HG02571 (cell line): Measurements from ENCODE around the gene UIMC1.
"Not testable (repeated sequence)": the region's sequence is repeated elsewhere in the genome, so short reads cannot be mapped to it uniquely, and the experiment has no call there.

Experiments
- ATAC-seq: cut with Tn5 transposase; IDR thresholded peaks from one replicate; pipeline ENCODE4 v1.9.1; 2021; ENCODE audit warnings: mild to moderate bottlenecking, moderate library complexity; ENCODE audit not compliant: unreplicated experiment

Gene UIMC1

GRCh38 chr5:176873541-176874172 is 132.9 kb downstream of the UIMC1 start:
- ATAC-seq, result no peak

DNA sequence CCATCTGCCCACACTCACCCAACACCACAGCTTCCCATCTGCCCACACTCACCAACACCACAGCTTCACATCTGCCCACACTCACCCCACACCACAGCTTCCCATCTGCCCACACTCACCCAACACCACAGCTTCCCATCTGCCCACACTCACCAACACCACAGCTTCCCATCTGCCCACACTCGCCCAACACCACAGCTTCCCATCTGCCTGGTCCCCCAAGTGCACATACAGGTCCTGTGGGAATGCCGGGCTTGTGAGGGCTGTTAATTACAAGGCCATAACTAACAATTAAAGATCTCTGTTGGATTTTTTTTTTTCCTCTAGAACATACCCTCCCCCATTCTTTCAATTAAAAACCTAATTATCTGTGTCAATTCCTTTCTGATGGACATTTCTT is 133.6 kb downstream of the UIMC1 start:
- ATAC-seq, result not testable (repeated sequence)

DNA sequence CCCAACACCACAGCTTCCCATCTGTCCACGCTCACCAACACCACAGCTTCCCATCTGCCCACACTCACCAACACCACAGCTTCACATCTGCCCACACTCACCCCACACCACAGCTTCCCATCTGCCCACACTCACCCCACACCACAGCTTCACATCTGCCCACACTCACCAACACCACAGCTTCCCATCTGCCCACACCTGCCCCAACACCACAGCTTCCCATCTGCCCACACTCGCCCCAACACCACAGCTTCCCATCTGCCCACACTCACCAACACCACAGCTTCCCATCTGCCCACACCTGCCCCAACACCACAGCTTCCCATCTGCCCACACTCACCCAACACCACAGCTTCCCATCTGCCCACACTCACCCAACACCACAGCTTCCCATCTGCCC is 134.0 kb downstream of the UIMC1 start:
- not testable (repeated sequence) for ATAC-seq

DNA sequence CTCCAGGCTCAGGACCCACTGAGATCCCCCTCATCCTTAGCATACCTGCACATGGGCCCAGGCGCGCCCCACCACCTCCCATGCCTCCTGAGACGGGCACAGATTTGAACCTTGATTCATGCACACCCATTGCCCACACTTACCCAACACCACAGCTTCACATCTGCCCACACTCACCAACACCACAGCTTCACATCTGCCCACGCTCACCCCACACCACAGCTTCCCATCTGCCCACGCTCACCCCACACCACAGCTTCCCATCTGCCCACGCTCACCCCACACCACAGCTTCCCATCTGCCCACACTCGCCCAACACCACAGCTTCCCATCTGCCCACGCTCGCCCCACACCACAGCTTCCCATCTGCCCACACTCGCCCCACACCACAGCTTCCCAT is 135.9 kb downstream of the UIMC1 start:
- not testable (repeated sequence) for ATAC-seq

GRCh38 chr5:176870110-176870591 is 136.4 kb downstream of the UIMC1 start:
- ATAC-seq, result no peak

- ATAC-seq, result no peak
Observed at GRCh38 chr5:176869501-176870109, 137.0 kb downstream of the UIMC1 start.

DNA sequence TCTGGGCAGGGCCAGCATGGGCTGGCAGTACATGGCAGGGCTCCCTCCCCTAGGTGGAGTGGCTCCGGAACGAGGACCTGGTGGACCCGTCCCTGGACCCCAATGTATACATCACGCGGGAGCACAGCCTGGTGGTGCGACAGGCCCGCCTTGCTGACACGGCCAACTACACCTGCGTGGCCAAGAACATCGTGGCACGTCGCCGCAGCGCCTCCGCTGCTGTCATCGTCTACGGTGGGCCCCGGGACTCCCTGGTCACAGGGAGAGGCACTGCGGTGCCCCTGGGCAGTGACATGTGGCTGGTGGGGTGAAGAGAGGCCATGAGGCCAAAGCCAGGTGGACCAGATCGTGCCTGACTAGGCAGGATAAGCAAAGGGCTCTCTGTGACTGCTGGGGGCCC is 137.8 kb downstream of the UIMC1 start:
- ATAC-seq, result no peak

- ATAC-seq, result no peak
Observed at GRCh38 chr5:176868126-176868525, 138.5 kb downstream of the UIMC1 start.

- no peak for ATAC-seq
Observed at GRCh38 chr5:176866707-176867310, 139.8 kb downstream of the UIMC1 start.

DNA sequence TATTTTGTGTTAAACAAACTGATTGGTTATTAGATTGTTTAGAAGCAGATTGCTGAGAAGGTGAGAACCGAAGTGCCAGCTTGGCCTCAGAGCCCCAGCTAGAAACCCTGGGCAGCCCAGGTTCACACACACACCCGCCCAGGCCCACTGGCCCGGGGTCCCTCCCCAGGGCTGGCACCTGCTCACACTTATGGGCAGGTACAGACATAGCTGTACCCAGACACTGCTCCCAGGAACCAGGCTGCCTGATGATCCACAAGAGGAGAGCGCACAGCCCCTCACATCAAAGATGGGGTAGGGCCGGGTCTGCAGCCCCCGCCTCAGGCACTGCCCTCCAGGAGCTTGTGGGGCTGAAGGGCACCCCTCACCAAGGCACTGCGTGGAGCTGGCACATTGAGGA is 140.6 kb downstream of the UIMC1 start:
- ATAC-seq, result no peak

DNA sequence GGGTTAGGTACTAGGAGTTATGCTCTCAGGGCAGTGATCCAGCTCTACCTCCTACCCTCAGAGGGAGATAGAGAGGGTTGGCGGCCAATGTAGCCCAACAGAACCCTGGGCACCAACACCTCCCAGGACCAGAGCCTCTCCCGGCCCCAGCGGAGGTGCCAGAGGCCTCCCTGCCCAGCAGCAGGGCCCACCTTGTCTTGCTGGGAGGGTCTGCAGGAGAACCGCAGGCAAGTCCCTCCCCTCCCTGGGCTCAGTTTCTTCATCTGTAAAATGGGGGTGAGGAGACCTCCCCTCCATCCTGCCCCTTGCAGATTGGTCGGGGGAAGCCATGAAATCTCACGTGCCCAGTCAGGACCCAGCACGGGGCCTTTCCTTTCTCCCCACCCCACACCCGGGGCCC is 141.8 kb downstream of the UIMC1 start:
- ATAC-seq, result no peak

DNA sequence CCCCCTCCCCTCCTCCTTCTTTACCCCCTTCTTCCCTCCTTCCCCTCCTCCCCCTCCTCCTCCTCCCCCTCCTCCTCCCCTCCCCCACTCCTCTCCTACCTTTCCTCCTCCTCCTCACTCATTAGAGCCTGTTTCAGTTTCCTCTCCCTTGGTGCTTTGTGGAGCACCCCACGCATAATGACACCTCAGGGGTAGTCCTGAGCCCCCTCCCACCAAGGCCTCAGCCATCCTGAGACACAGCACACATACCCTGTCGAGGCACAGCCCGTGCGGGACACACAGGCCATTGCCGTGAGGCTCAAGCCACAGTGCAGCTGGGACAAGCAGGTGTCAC is 142.8 kb downstream of the UIMC1 start:
- no peak for ATAC-seq

DNA sequence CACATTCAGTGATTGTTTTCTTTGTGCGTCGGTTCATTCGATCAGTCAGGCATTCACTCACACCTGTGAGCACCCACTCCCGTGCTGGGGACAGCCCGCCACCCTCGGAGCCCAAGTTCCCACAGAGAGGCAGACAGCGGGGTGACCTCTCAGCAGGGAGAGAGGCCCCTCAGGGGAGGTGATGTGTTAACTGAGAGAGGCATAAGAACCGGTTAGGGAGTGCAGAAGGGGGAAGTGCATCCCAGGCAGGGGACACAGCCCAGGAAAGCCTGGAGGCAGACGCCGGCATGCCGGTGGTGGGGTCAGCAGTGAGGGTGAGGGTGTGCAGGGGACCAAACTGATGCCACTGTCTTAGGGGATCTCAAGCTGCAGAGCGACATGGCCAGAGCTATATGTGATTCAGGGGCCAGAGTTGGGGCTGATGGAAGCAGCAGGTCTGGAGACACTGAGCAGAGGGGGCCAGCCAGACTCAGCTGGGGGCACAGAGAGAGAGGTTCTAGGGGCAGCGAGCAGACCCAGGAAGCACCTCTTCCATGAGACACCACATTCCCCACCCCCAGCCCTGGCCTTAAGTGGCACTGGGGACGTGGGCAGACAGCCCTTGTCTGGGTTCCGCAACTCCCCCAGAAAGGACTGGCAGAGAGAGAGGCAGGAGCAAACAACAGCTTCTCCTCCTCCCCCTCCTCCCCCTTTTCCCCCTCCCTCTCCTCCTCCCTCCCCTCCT is 143.4 kb downstream of the UIMC1 start:
- ATAC-seq, result no peak

- no peak for ATAC-seq
Observed at GRCh38 chr5:176862330-176862995, 144.1 kb downstream of the UIMC1 start.

DNA sequence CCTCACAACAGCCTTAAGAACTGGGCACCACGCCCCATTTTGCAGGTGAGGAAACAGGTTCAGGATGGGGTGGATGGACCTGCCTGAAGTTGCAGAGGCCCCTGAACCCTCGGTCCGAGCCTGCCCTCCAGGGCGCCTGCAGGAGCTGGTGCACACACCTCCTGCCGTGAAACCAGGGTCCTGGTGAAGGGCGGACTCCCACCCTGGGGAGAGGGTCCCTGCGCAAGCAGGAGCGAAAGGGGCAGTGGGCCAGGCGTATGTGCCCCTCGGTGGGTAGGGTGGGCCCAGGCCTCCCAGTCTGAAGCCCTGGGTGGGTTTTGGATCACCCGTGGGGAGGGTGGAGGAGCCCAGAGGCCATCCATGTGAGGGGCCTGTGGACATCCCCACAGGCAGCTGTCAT is 145.3 kb downstream of the UIMC1 start:
- ATAC-seq, result no peak

GRCh38 chr5:176860381-176860780 is 146.2 kb downstream of the UIMC1 start:
- ATAC-seq, result no peak

GRCh38 chr5:176859916-176860315 is 146.7 kb downstream of the UIMC1 start:
- no peak for ATAC-seq

DNA sequence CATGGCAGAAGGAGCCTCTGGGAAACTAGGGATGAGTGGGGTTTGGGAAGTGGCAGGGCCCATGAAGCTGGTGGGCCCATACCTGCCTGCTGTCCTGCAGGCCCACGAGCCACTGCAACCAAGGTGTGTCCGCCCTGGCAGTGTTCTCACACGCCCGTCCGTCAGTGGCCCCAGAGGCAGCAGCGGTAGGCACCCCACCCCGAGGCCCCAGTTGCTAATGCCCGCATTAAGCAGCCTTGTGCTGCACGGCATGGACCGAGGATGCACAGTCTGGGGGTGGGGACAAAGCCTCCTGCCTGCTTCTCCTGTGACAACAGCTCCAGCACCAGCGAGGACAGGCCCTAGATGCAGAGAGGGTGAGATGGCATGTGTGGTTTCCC is 148.7 kb downstream of the UIMC1 start:
- ATAC-seq, result no peak

- ATAC-seq, result no peak
Observed at GRCh38 chr5:176857216-176857893, 149.2 kb downstream of the UIMC1 start.

DNA sequence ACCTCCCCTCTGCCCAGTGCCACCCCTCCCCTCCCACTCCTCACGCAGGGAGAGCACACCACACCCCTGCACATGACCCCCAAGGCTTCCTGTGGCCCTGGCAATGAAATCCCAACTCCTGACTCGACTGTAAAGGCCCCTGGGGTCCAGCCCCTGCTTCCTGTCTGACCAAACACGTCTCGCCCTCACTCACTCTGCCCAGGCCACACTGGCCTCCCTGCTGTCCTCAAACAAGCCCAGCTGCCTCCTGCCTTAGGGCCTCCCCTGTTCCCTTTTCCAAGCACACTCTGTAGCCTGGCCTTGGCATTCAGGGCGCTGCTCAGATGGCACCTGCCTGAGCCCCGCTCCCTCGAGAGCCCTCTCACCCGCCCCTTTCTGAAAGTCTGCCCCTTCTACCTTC is 149.8 kb downstream of the UIMC1 start:
- no peak for ATAC-seq

GRCh38 chr5:176855598-176855997 is 151.0 kb downstream of the UIMC1 start:
- no peak for ATAC-seq
